ENCODE results near the gene GRIK1.

DNA sequence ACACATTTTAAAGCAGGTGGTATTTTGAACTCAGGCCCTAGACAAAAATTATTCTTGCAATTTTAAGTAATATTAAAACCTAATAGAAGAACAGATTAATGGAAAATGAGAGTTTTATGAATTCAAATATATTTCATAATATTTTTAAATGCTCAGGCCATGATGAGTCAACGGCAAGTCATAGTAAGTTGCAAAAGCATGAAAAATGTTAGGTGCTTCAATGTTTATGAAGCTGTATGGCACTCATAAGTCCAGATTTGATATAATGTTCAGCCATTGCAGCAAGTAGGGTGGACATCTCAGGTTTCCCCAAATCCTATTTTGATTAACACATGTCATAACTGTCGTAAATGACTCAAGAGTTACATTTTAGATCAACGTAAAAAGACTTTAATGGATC, 112.6 kb downstream of the GRIK1 start:
- TF ChIP-seq, protein P1, sequence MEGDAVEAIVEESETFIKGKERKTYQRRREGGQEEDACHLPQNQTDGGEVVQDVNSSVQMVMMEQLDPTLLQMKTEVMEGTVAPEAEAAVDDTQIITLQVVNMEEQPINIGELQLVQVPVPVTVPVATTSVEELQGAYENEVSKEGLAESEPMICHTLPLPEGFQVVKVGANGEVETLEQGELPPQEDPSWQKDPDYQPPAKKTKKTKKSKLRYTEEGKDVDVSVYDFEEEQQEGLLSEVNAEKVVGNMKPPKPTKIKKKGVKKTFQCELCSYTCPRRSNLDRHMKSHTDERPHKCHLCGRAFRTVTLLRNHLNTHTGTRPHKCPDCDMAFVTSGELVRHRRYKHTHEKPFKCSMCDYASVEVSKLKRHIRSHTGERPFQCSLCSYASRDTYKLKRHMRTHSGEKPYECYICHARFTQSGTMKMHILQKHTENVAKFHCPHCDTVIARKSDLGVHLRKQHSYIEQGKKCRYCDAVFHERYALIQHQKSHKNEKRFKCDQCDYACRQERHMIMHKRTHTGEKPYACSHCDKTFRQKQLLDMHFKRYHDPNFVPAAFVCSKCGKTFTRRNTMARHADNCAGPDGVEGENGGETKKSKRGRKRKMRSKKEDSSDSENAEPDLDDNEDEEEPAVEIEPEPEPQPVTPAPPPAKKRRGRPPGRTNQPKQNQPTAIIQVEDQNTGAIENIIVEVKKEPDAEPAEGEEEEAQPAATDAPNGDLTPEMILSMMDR (IDR thresholded peaks at IDR 0.05) = no peak
- TF ChIP-seq EP300 (IDR thresholded peaks at IDR 0.05) (no peak), POLR2A (IDR thresholded peaks at IDR 0.05) (no peak)

All from suprapubic skin (tissue), 3 donors.